ENCODE measurements around the gene CYP3A5. TPM values are rescaled to one million over a fixed set of nuclear protein-coding genes. Genes with fewer than 3 reads are reported as not detected.
"Not testable (repeated sequence)": the region's sequence is repeated elsewhere in the genome, so short reads cannot be mapped to it uniquely, and the experiment has no call there.

Gene CYP3A5
- polyA plus RNA-seq, 1 donor (not counting 4 experiments of a cell fraction or from before 2014, with no cell fraction given), result 3.4 TPM

DNA sequence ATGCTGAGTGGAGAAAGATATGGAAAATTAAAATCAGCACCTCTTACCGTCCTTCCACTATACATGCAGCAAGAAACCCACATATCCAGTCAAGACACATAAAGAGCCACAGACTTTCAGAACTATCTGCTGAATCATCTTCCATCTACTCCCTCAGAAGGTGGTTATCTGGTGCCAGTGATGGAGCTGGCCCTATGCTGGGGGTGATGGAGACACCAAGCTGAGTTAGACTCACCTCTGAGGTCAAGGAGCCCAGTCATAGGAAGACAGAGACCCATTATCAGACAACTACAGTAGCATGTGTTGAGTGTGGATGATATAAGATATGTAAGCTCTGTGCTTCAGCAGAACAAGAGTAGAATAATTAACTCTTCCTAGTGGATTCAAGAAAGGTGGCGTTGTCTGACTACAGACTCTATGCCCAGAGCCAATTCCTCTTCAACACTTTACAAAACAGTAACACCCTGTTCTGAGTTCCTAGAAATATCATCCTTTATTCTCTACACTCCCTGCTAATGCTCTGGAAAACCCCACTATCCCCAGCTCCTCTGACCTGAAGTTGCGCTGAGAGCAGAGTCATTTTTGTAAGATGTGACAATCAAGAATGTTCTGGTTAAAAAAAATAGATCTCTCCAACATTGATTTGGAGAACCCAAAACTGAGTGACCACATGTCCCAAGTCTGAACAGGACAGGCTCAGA lies 14.3 kb downstream of the CYP3A5 start:
- H3K9me1 ChIP-seq (ENCODE audit: control insufficient read depth, extremely low read depth, insufficient read depth, low read length), result no peaks in the 10 kb centered on the region
- H3K9ac ChIP-seq (ENCODE audit: control insufficient read depth, extremely low read depth, insufficient read depth, low read length), result no peak overlapping the region
- dilution Hi-C loops (cut with MboI; ENCODE audit: extremely low pct_ligation_motif_present, low sequenced_read_pairs), result no loop called here
- no peaks in the 10 kb centered on the region for H3K79me2 ChIP-seq (ENCODE audit: control insufficient read depth, insufficient read depth, low read length)
- DNase-seq (ENCODE audit: low read depth, low spot score) (no peak), FAIRE-seq (no peak)
- TF ChIP-seq CTCF (optimal IDR thresholded peaks at IDR 0.05 in 1 of 3, IDR thresholded peaks at IDR 0.05 in 1 of 3, conservative IDR thresholded peaks at IDR 0.05 in 1 of 3; ENCODE audit: extremely low read depth in 1 of 3, insufficient read depth in 2 of 3, low read length in 3 of 3), result no peak
- no peak for TF ChIP-seq EZH2 (IDR thresholded peaks at IDR 0.05; ENCODE audit: low read length)
- H3K4me1 ChIP-seq (ENCODE audit: control insufficient read depth, extremely low read depth, insufficient read depth, low read length), result no peaks in the 10 kb centered on the region
- no peaks in the 10 kb centered on the region for H3K9me3 ChIP-seq (ENCODE audit: control insufficient read depth, low read depth, low read length)
- H4K20me1 ChIP-seq (ENCODE audit: control insufficient read depth, extremely low read depth, insufficient read depth, low read length), result no peaks in the 10 kb centered on the region
- H3K27me3 ChIP-seq (ENCODE audit: control insufficient read depth, extremely low read depth, insufficient read depth, low read length), result no peaks in the 10 kb centered on the region
- no peak overlapping the region for H3K4me3 ChIP-seq (ENCODE audit: control insufficient read depth in 2 of 3, extremely low read depth in 1 of 3, insufficient read depth in 2 of 3, low read depth in 1 of 3, low read length in 3 of 3)
- no peak overlapping the region for H2AFZ ChIP-seq (ENCODE audit: control insufficient read depth, low read length)
- H3K36me3 ChIP-seq (ENCODE audit: control insufficient read depth in 2 of 2, extremely low read depth in 1 of 2, insufficient read depth in 2 of 2, low read length in 2 of 2), result no peaks in the 10 kb centered on the region
- no peak overlapping the region for H3K4me2 ChIP-seq (ENCODE audit: control insufficient read depth, extremely low read depth, insufficient read depth, low read depth, low read length)
- no peak overlapping the region for H3K27ac ChIP-seq (ENCODE audit: control insufficient read depth, insufficient read depth, low read length)

GRCh38 chr7:99657879-99658278 lies 21.9 kb downstream of the CYP3A5 start:
- dilution Hi-C loops (cut with MboI; ENCODE audit: extremely low pct_ligation_motif_present, low sequenced_read_pairs); H4K20me1 ChIP-seq (ENCODE audit: control insufficient read depth, extremely low read depth, insufficient read depth, low read length); H2AFZ ChIP-seq (ENCODE audit: control insufficient read depth, low read length); H3K27ac ChIP-seq (ENCODE audit: control insufficient read depth, insufficient read depth, low read length); H3K4me2 ChIP-seq (ENCODE audit: control insufficient read depth, extremely low read depth, insufficient read depth, low read depth, low read length); FAIRE-seq; H3K79me2 ChIP-seq (ENCODE audit: control insufficient read depth, insufficient read depth, low read length); H3K36me3 ChIP-seq (ENCODE audit: control insufficient read depth in 2 of 2, extremely low read depth in 1 of 2, insufficient read depth in 2 of 2, low read length in 2 of 2); H3K9ac ChIP-seq (ENCODE audit: control insufficient read depth, extremely low read depth, insufficient read depth, low read length); H3K9me3 ChIP-seq (ENCODE audit: control insufficient read depth, low read depth, low read length); DNase-seq (ENCODE audit: low read depth, low spot score); H3K4me1 ChIP-seq (ENCODE audit: control insufficient read depth, extremely low read depth, insufficient read depth, low read length); H3K27me3 ChIP-seq (ENCODE audit: control insufficient read depth, extremely low read depth, insufficient read depth, low read length); H3K9me1 ChIP-seq (ENCODE audit: control insufficient read depth, extremely low read depth, insufficient read depth, low read length); H3K4me3 ChIP-seq (ENCODE audit: control insufficient read depth in 2 of 3, extremely low read depth in 1 of 3, insufficient read depth in 2 of 3, low read depth in 1 of 3, low read length in 3 of 3): not testable (repeated sequence)

- H3K36me3 ChIP-seq (ENCODE audit: control insufficient read depth in 2 of 2, extremely low read depth in 1 of 2, insufficient read depth in 2 of 2, low read length in 2 of 2); dilution Hi-C loops (cut with MboI; ENCODE audit: extremely low pct_ligation_motif_present, low sequenced_read_pairs); H3K9me3 ChIP-seq (ENCODE audit: control insufficient read depth, low read depth, low read length); H3K27me3 ChIP-seq (ENCODE audit: control insufficient read depth, extremely low read depth, insufficient read depth, low read length); H3K4me3 ChIP-seq (ENCODE audit: control insufficient read depth in 2 of 3, extremely low read depth in 1 of 3, insufficient read depth in 2 of 3, low read depth in 1 of 3, low read length in 3 of 3); DNase-seq (ENCODE audit: low read depth, low spot score); H3K27ac ChIP-seq (ENCODE audit: control insufficient read depth, insufficient read depth, low read length); H3K9me1 ChIP-seq (ENCODE audit: control insufficient read depth, extremely low read depth, insufficient read depth, low read length); H3K9ac ChIP-seq (ENCODE audit: control insufficient read depth, extremely low read depth, insufficient read depth, low read length); H3K79me2 ChIP-seq (ENCODE audit: control insufficient read depth, insufficient read depth, low read length); H3K4me2 ChIP-seq (ENCODE audit: control insufficient read depth, extremely low read depth, insufficient read depth, low read depth, low read length); H4K20me1 ChIP-seq (ENCODE audit: control insufficient read depth, extremely low read depth, insufficient read depth, low read length); FAIRE-seq; H2AFZ ChIP-seq (ENCODE audit: control insufficient read depth, low read length); H3K4me1 ChIP-seq (ENCODE audit: control insufficient read depth, extremely low read depth, insufficient read depth, low read length): not testable (repeated sequence)
These were observed 25.2 kb downstream of the CYP3A5 start for GRCh38 chr7:99654626-99655025.

Measured in keratinocyte (primary cell).